A204.1 (cell line): ENCODE data around the gene ARGLU1.
"Not testable (repeated sequence)": the region's sequence is repeated elsewhere in the genome, so short reads cannot be mapped to it uniquely, and the experiment has no call there.

Experiments used
- FAIRE-seq: peaks from 2 replicates; lab custom pipeline; 2012; peaks lifted over from hg19 to GRCh38; lab: Jason Lieb, UNC

Gene ARGLU1, protein sequence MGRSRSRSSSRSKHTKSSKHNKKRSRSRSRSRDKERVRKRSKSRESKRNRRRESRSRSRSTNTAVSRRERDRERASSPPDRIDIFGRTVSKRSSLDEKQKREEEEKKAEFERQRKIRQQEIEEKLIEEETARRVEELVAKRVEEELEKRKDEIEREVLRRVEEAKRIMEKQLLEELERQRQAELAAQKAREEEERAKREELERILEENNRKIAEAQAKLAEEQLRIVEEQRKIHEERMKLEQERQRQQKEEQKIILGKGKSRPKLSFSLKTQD

DNA sequence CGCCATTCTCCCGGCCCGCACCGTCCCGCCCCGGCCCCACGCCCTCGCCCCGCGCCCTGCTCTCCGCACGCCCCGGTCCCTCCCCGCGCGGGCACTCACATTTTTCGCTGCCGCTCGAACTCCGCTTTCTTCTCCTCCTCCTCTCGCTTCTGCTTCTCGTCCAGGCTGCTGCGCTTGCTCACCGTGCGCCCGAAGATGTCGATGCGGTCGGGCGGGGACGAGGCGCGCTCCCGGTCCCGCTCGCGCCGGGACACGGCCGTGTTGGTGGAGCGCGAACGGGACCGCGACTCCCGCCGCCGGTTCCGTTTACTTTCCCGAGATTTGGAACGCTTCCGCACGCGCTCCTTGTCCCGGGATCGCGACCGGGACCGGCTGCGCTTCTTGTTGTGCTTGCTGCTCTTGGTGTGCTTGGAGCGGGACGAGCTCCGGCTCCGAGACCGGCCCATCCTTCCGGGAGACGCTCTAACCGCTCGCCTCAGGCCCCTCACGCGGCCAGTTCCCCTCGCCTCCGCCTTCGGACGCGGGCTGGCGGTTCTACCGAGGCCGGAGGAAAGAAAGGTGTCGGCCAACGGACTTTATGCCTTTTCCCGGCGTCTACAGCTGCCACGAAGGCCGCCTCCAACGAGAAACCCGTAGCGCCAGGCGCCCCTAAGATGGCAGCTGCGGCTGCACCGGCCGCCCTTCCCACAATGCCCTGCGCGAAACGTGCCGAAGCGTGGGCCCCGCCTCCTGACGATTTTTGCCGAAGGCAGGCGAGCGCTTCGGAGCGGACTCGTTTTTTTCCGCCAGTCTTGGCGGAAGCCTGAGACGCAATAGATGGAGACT lies at the start of gene ARGLU1:
Gene ARGLU1, minus strand, starts transcription at position 664 of the 825 bp plus-strand sequence. Its CDS starts 218 bp downstream, at position 446.
- FAIRE-seq = peak; percentile 97

DNA sequence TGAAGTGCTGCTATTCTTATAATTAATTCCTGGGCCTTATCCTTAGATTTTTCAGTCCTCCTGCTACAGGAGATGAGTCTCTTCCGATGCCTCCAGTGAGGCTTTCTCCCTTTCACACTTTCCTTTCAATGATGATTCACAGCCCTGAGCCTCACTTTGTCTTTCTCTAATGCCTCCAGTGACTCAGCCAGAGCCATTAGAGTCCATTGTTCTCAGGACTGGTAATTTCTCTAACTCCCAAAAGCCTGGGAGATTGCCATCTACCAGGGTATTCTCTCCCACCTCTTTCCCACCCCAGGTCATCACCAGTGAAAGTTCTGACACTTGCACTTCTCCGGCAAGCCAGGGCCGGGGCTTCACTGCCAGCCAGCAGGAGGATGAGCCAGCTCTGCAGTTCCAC lies 49.6 kb upstream of the ARGLU1 start:
- FAIRE-seq = no peak

DNA sequence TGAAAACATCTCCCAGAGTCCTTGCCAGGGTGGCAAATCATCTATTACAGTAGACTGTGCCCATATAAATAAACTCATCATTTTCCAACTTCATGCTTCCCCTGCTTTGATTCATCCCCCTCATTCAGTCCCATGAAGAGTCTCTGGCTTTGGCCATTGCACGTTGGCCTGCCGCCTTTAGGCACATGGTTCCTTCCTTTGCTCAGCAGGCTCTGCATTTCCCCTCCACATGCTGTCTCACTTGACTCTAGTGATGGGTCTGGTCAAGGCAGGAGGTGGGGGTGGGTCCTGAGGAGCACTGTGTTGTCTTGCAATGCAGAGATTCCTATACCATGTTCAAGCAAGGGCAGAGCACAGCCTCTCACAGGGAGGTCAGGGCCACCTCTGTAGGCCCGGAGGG lies 48.8 kb upstream of the ARGLU1 start:
- no peak for FAIRE-seq

DNA sequence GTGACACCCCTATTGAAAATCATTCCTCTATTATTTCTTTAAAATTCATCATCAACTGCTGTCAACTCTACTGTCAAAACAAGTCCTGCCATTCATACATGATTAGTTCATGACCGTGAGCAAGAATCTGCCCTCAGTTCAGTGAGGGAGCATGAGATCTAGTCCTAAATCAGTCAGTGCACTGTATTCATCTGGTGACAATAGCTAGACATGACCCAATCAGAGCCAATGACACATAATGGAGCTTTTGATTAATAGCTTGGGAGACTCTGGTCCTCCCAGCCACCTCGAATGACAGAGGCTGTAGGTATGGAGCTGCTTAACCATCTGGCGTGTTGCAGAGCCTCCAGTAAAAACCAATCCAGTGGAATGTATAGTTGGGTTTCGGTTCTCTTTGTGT lies 46.9 kb upstream of the ARGLU1 start:
- no peak for FAIRE-seq

DNA sequence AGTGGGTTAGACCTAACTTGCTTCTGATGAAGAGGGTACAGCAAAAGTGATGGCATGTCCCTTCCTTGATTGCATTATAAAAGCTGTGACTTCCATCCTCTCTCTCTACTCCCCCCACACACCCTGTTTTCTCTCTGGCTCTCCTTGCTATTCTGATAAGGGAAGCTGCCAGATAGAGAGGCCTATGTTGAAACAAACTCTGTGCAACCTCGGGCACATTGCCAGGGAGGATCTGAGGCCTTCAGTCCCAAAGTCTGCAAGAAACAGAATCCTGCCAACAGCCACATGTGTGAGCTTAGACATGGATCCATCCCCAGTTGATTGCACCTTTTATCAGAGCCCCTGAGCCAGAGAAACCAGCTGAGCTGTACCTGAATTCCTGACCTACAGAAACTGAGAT lies 44.8 kb upstream of the ARGLU1 start:
- FAIRE-seq = no peak

DNA sequence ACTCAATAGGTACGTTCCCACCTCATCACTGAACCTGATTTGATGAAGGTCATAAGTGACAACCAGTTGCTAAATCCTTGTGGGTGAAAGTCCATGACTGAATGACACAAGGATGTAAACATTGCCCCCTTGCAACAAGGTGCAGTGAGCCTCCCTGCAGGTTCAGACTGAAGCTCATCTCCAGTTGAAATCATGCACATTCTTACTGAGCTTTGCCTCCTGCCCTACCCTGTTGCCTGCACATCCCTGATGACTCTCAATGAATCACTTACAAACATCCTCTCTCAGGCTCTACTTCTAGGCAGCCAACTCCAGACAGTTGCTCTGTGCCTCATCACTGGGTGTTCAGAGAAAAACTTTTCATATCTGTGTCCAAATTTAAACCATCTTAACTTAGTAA lies 42.5 kb upstream of the ARGLU1 start:
- no peak for FAIRE-seq

DNA sequence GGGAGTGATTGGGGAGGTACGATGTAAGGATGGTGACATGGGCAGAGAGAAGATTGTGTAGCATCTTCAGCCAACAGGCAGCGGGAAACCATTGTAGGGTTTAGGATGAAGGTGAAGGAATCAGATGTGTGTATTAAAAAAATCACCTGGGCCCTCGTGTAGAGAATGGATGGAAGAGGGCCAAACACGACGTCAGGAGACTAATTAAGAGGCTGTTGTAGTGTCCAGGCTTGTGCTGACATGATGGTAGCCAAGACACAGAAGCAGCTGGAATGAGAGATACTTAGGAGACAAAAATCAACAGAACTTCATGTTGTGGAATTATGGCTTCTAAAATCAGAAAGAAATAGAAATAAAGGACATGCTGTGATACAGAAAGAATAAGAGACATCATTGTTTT lies 41.2 kb upstream of the ARGLU1 start:
- no peak for FAIRE-seq

DNA sequence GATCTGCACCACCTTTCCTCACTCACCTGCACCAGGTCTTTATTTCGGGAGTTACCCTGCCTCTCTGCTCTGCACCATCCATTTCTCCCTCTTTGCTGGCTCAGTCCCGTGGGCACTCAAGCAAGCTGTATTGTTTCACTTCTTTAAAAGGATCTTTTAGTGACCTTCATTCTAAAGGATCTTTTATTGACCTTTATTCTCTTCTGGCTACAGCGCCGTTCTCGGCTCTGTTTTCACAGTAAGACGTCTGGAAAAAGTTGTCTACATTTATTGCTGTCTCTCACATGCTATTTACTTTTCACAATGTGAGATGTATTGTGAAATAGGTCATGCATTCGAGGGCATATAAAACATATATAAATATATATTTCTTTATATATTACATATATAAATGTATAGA lies 35.6 kb upstream of the ARGLU1 start:
- FAIRE-seq = no peak

DNA sequence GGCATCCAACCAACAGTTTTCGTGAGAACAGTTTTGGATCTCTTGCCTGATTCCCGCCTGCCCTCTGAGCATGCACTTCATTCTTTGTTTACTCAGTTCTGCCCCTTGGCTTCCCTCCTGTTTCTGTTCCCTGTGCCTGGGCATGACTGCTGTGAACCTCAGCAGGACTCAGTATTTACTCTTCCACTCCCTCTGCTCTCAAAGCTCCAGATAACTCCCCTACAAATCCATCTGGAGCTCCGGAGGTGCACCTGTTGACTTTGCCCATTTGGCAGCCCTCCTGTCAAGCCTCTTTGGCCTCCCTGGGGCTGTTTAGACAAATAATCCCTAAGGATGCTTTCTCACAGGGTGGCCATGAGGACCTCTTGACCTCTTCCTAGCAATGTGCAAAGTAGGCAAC lies 34.2 kb upstream of the ARGLU1 start:
- no peak for FAIRE-seq

DNA sequence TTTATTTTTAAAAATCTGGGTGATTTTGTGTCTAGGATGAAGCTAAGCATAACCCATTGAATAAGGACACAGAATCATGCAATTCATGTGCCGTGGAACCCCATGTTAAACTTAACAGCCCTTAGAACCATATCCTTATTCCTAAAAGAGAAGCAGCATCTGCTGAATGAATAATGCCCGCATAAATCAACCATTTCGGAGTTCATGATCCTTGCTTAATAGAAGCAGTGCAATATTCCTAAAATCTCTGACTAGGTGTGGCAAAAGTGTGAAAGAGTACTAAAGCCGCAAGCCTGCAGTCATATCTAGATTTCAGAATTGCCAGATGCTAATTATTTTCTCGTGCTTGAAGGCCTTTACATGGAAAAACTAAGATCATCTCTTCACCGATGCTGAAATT lies 33.6 kb upstream of the ARGLU1 start:
- no peak for FAIRE-seq

DNA sequence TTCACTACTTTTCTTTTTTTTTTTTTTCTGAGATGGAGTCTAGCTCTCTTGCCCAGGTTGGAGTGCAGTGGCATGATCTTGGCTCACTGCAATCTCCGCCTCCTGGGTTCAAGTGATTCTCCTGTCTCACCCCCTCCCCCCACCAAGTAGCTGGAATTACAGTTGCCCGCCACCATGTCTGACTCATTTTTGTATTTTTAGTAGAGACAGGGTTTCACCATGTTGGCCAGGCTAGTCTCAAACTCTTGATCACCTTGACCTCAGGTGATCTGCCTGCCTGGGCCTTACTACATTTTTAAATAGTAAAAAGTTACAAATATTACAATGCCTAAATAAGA lies 32.8 kb upstream of the ARGLU1 start:
- FAIRE-seq = not testable (repeated sequence)

DNA sequence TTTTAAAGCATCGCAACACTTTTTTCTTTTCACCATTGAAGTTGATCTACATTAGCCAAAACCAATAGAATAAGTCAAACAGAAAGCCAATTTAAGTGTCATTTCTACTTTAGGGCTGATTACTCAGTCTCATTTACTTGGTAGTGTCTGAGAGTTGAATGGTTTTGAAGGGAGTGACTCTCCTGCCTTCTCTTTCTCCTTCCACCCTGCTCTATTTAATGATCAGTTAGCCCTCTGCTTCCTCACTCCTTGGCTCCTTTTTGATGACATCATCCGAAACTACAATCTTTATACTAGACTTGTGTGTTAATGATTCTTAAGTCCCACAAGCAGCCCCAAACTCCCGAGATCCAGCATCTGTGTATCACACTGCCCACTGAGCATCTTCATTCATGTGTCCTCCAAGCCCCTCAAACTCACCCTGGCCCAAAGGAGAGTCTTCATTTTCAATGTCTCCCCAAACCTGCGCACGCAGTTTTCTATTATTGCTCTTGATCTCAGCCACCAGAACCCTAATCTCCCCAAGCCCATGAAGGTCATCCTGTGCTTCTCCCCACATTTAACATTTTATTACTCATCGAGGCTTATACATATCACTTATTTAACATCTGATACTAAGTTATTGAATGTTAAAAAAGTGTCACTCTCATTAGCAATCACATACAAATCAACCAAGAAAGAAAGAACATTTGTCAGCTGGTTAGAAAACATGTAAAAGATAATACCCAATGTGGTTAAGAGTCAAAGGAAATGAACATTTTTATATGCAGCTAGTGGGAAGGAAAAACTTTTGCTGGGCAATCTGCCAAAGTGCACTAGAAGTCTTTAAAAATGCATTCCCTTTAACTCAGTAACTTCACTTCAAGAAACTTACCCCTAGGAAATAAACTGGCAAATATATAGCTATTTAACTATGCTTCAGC lies 32.2 kb upstream of the ARGLU1 start:
- no peak for FAIRE-seq

DNA sequence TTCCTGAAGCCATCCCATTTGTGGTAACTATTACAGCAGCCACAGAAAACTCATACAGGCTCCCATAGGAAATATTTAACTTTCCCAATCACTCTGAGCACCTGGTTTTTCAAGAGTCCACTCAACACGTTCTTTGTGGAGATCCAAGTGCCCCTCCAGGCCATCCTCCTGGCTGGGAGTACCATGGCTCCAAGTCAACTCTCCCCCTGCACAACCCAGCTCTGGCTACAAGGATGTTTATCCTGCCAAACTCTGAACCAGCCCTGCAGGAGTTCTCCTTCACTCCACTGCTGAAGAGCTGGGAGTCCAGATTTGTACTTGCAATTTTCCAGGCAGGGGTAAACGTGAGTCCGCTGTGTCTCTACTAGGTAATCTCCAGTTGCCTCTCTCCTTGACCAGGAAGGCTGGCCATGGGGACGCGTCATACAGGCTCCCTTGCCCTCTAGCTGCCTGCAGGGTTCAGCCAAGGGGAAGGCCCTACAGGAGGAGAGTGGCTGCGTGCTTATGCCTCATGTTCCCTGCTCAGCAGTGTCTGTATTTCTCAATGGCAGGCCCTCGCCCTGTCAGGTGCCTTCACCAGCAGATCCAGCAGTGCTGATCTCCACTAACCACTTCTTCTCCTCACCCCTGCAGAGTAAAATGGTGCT lies 29.9 kb upstream of the ARGLU1 start:
- FAIRE-seq = no peak

DNA sequence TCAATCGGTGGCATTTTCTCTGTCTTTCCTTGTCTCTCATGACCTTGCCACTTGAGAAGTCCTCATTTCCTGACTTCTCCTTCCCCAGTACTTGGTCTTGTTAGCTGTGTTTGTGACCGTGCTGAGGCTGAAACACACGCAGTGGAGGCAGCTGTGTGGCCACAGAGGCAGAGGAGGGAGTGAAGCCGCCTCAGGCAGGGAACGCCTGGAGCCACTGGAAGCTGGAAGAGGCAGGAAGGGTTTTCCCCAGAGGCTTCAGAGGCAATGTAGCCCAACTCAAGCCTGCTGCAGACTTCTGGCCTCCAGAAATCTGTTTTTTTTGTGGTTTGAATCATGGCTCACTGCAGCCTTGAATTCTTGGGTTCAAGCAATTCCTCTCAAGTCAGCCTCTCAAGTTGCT lies 29.2 kb upstream of the ARGLU1 start:
- no peak for FAIRE-seq

DNA sequence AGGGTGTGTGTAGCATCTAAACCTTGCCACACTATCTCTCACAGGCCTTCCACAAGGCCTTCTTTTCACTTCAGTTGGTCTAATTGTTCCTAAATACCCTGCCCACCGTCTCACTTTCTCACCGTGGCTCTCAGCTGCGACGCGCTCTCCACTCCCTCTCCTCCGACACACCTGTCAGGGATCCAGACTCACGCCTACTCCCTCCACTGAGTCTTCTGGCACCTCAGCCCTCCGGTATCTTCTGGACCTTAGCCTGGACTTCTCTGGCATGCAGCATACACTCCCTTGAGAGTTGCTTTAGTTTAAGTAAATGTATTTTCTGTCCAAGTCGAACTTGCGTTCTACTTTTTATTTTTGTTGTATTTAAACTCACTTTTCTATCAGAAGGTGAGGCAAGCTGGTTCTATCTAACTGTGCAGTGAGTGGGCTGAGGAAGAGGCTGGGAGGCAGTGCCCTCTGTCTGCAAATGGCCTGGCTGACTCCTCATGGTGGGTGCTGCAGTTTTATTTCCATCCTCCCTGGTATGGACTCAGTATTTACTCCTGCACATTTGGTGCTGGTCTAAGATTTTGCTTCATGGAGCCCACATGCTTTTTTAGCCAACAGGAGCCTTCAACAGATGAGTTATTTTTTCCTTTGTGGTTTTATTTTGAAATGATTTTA lies 28.5 kb upstream of the ARGLU1 start:
- no peak for FAIRE-seq

DNA sequence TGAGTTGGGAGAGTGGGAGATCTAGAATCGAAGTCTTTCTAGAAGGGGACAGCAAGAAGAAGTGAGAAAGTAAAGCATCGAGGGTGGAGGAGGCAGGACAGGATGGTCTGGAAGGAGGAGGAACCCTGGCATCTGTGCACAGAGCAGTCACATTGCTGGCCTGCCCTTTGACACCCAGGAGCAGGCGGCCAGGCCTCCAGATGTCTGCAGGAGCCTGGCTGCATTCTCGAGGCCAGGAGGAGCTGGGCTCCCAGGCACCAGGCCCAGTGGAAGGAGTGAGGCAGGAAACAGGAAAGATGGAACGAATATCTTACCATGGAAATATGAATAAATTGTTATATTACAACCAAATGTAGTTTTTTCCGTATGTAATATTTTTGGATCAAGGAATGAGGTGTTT lies 27.7 kb upstream of the ARGLU1 start:
- no peak for FAIRE-seq

DNA sequence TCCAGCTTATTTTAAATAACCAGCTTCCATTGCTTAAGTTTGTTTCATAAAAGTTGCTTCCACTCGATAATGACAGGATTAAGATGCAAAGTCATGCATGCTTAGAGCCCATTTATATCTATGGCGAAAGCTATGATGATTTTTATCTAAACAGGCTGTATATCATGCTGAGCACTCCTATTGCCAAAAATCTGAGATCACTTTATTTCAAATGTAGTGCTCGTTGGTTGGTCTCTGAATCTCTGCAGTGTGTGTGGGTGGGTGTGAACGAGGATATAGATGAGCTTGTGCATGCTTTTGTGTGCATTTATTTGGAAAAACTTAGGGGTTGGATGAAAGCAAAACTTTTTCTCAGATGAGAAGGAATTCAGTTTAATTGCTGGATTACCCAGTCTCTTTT lies 27.0 kb upstream of the ARGLU1 start:
- no peak for FAIRE-seq

DNA sequence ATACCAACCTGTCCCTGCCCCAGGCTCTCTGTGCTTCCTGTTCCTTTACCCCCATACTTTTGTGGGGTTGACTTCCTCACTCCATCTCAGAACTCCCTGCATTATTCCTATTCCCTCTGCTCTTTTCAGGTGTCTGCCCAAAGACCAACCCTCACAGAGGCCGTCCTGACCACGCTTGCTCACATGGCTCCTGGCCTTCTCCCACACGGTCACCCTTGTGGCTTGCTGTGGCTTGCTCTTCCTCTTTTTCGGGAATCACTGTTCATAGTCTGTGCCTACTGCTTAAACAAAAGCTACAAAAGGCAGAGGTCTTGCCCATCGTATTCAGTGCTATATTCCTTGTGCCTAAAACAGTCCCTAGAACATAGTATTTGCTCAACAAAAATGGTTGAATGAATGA lies 25.2 kb upstream of the ARGLU1 start:
- no peak for FAIRE-seq

DNA sequence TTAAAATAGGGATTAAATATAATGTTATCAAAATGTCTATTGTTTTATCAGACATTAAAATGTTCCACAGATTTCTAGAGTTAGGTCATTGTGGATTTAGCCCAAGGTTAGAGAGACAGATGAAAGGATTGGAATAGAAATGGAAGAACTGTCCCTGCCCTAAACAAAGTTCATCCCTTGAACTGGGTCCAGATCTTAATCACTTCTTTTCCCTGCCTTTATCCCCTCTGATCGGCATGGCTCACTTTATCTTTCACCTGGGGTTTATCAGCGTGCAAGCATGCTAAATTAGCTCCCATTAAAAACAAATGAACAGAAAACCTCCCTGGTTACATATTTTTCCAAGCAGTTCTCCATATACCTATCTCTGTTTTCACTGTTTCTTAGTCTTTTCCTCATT lies 23.4 kb upstream of the ARGLU1 start:
- no peak for FAIRE-seq

DNA sequence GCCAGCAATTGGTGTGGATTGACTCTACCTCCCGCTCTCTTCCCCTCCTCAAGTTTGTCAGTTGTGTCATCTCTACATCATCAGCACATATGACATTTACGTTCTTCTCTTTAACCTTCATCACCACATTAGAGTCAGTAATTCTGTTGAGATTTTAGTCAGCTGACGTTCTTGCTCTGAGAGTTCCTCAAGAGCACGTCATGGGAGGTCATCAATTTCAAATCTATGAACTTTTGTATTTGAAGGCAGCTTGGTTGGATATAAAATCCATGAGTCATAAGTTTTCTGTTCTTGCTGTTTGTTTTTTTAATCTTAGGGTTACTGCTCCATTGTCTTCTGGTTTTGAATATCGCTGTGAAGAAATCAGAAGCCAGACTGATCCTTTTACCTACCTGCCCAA lies 21.8 kb upstream of the ARGLU1 start:
- FAIRE-seq = no peak

DNA sequence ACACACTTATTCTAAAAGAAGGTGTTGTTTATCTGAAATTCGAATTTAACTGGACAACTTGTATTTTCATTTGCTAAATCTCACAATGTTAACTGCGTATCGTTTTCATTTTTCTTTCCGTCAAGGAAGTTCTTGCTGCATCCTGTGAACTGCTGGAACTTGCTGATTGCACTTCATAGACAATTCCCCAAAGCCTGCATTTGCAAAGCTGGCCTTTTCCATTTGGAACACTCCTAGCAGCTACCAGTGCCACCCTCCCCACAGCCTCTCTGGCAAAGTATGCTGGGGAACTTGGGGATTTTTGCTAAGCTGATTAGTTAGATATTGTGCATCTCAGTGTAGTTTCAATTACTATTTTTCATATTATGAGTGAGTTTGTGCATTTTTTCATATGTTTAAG lies 20.4 kb upstream of the ARGLU1 start:
- no peak for FAIRE-seq

DNA sequence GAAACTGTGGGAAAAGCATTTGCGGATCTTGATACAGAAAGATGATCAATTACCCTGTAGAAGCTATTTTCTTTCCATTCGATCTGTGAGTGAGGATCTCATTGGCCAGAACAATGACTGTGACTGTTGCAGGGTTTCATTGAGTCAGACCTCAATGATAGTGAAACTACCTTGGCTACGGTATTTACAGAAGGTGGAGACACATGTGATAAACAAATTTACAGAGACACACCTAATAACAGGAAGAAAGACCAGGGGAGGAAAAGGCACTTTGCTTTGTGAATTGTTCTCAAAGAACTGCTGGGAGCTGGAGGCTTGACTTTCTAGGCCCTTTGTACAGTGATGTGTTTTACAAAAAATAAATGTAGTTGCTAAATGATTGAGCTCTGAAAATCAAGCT lies 19.9 kb upstream of the ARGLU1 start:
- no peak for FAIRE-seq
